LHCN-M2 (cell line): ENCODE data around the gene FAHD2A. TPM values are rescaled to one million over a fixed set of nuclear protein-coding genes. Genes with fewer than 3 reads are reported as not detected.
"Not testable (repeated sequence)": the region's sequence is repeated elsewhere in the genome, so short reads cannot be mapped to it uniquely, and the experiment has no call there.

ENCODE experiments used
- DNase-seq: peaks from one replicate; pipeline ENCODE4 v3.0.0-alpha.2; 2012; ENCODE audit warnings: low read depth
- total RNA-seq: library from RNA; depleted of rRNA; stranded (reverse); fragments of >200 nt; gene quantifications from 2 replicates; pipeline ENCODE4 v1.2.3, GENCODE V29; 2014

FAHD2A gene
- total RNA-seq, 1 experiment from 2014 or later, result 27.1 TPM

DNA sequence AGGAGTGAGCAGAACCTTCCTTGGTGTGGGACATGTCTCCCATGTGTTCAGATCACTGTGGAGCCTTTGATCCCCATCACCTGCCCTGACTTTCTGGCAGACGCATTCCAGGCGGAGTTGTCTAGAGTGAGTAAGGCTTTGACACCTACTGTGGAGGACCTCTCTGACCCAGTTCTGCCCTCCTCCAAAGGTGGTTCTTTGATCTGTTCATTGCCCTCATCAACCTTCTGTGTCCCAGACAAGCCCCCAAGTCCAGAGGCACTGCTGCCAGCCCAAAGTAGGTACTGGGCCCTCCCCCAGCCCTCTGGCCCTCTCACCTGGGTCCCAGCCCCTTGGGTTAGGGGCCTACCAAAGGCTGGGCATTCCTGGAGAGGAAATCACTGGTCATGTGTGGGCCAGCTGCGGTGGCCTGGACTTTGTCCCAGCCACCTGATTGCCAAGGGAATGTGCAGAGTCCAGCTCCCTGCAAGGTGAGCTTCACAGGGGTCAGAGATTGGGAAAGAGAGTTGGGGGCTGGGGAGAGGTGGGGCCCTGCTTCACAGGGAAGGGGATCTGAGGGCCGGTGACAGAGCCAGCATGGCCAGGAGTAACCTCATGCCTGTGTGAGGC, 12.1 kb upstream of the FAHD2A start:
- DNase-seq, result no peak

DNA sequence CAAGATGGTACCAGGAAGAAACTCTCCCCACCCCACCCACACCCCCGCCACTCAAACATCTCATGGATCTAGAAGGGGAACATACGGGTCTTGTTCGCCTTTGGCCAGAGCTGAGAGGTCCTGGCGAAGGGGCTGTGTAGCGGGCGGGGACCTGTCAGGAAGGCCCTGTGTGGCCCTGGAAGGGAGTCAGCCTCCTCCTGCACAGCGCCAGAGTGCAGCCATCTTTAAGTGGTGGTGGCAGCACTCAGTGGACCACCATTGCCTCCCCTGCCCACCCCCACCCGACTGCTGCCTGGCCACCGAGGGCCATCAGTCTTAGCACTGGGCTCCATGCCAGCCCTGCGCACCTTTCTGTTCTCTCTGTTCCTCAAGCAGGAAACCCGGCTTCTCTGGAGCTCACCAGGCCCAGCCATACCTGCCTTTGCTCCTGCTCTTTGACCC, 11.6 kb upstream of the FAHD2A start:
- no peak for DNase-seq

DNA sequence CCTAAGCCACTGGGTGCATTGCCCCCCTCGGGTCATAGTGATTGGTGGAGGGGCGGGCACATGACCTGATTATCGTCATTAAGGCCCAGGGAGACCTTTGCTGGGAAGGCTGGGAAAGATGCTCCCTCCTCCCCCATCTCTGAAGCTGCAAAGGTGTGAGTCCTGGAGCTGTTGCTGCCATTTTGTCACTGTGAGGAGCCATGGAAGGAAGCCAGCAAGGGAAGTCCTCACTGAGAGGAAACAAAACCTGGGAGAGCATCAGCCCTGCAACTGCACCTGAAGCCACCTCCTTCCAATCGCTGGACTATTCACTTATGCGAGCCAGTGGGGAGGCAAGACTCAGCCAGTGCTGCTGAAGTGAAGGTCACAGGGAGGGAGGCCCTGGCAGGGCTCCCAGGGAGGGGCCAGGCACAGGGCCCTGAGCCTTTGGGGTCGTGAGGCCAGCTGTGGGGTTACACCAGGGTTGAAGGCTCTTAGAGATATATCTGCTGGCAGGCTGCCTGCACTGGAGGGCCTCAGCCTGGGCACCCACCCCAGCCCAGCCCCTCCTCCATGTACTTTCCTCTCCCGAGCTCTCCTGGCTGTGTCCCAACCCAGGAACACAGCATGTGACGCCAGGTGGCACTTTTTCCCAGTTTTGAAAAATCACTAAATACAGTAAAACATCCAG, 10.7 kb upstream of the FAHD2A start:
- no peak for DNase-seq

DNA sequence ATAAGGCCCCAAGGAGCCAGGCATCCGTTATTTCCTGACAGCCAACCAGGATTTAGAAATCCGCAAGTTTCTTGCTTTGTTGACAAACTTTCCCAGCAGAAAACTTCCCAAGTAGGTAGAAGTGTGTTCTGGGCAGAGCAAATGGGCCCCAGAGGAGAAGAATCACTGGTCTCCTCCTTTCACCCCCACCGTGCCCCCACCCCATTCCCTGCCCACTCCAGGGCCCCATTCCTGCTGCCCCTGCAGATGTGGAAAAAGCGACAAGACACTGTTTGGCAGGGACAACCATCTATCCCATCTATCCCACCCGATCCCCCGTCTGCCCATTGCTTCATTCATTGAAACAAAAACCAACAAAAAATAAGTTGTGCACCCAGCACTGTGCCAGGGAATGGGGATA, 10.2 kb upstream of the FAHD2A start:
- no peak for DNase-seq

DNA sequence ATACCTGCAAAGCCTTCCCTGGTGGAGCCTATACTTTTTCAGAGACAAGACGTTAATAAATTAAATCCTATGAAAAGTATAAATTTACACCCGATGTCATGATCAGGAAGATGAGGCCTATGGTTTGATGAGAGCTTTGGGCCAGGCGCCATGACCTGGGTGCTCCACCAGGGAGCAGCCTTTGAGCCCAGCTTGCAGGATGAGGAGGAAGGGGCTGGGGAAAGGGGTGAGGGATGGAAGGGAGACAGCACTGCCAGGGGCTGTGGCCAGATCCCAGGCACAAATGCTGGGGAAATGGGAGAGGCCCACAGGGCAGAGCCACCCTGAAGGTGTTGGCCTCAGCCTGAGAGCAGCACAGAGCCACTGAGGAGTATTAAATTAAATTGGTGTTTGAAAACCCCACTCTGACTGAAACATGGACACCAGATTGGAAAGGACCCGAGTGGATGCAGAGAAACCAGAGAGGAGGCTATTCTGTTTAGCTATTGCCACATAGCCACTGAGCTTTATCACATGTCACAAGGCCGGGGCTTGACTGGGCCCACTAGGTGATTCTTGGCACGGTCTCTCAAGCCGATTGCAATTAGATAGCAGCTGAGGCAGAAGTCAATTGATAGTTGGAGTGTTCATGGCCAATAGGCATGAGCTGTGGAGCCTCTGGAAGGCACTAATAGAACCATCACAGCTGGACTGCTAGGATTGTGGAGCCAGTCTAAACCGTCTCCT, 9.6 kb upstream of the FAHD2A start:
- no peak for DNase-seq

DNA sequence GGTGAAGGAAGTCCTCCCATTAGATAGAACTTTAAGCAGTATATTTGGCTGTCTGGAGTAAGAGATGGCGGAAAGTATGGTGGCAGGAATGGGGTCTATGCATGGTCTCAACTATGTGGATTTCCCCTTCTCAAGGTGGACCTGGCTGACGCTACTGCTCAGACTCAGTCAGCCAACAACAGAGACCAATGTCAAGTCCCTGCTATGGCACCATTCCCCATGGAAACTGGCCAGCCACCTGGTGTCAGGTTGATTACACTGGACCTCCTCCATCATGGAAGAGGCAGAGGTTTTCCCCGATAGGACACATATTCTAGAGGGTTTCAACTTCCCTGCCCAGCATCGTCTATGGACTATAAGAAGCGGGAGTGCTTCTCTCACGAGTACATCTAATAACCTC, 8.6 kb upstream of the FAHD2A start:
- DNase-seq, result no peak

DNA sequence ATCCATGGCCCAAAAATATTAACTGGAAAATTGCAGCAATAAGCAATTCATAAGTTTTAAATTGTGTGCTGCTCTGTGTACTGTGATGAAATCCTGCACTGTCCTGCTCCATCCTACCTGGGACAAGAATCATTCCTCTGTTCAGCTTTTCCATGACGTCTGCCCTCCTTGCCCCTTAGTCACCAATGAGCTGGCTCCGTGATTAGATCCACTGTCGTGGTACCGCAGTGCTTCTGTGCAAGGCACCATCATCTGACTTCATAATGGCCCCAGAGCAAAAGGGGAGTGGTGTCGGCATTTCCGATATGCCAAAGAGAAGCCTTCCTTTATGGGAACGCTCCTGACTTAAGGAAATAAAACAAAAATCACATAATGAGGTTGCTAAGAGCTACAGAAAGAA, 3.4 kb upstream of the FAHD2A start:
- DNase-seq, result no peak

DNA sequence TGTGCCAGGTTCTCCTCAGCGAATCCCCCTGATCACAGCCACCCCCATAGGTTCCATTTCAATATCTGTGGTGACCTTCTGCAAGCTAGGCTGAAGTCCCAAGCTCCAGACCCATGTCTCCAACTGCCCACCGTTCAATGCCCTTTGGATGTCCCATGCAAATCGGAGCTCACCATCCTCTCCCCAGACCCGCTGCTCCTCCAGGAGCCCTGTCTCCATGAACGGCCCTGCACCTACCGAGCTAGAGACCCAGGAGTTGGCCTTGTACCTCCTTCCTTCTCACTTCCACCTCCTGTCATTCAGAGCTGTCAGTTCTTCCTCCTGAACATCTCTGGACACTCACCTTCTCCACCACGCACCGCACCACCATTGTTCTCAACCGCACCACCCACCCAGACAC, 1.0 kb upstream of the FAHD2A start:
- no peak for DNase-seq

DNA sequence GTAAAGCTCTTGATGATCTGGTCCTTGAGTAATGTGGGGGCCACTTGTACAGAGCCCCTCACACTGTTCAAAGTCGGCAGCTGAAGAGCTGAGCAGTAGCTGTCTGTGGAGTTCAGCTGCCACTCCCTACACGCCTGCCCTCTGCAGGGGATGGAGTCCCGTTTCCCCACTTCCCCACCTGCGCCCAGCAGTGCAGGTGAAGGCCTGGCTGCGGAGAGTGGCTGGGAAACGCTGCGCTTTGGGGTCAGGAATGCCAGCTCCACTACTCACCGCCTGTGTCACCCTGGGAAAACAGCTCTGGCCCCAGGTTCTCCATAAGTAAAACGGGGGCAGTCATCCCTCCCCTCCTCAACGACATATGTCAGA, 521 bp upstream of the FAHD2A start:
- not testable (repeated sequence) for DNase-seq

DNA sequence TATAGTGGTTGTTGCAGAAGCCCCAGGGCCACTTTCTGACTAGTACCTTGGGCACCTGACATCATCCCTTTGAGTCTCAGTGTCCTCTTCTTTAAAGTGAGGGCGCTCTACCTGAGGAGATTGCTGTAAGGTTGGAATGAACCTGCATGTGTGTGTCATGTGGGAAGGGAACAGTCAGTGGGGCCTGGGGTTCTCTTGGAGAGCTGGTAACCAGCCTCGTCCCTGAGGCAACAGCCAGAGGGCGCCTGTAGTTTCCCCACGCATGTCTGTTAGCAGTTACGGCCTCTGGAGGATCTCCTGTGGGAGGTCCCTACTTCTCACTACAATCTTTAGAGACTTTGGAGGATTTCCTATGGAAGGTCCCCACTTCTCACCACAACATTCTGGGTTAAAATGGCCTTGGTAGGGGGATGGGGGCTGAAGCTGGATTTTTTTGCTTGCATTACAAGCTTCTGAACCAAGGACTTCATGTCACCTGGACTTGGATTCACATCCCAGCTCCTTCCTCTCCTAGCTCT, 755 bp downstream of the FAHD2A start:
- DNase-seq, result peak; percentile 44

DNA sequence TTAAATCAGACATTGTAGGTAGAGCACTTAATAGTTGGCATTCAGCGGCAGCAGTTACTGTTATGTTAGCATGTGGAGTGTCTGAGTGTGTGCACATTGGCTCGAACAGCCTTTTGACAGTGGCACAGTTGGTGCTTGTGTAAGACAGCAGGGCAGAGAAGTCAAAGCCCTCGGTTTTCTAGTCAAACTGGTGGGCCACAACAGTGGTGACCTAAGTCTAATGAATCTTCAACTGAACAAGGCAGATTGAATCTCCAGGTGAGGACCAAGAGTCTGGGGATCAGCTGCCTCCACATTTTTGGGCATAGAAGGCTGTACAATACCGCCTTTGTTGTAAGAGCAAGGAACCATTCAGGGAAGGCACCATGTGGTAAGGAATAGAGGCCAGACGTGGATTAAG, 1.3 kb downstream of the FAHD2A start:
- DNase-seq, result not testable (repeated sequence)

DNA sequence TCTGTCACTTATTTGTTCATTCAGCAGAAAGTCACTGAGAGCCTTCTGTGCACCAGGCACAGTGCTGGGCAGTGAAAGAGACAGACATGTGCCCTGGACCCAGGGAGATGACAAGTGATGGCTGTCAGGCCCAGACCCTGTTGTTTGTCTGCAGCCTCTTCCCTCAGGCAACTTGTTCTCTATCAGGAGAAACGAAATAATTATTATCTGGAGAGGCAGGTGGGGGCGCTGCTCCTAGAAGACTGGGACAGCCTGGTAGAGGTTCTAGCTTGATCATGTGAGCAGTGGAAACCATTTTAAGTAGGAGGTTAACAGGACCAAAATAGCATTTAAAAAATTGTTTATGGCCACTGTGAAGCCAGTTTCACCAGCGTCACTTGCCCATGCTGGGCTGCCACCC, 2.2 kb downstream of the FAHD2A start:
- not testable (repeated sequence) for DNase-seq

DNA sequence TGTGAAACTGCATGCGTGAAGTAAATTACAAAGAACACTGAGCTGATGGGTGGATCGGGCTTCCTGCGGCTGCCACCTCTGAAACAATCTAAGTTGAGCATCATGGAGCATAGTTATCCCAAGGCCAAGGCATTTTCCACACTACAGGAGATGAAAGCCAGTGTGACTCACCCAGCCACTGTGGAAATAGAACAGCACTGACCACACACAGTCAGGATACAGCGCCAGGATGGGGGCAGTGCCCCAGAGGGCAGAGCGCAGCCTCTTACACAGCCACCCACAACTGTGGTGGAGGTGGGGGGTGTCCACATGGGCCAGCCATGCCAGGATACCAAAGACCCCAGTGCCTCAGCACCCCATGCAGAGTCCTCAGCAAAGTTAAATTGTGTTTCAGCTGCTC, 8.7 kb downstream of the FAHD2A start:
- DNase-seq, result peak; percentile 58

DNA sequence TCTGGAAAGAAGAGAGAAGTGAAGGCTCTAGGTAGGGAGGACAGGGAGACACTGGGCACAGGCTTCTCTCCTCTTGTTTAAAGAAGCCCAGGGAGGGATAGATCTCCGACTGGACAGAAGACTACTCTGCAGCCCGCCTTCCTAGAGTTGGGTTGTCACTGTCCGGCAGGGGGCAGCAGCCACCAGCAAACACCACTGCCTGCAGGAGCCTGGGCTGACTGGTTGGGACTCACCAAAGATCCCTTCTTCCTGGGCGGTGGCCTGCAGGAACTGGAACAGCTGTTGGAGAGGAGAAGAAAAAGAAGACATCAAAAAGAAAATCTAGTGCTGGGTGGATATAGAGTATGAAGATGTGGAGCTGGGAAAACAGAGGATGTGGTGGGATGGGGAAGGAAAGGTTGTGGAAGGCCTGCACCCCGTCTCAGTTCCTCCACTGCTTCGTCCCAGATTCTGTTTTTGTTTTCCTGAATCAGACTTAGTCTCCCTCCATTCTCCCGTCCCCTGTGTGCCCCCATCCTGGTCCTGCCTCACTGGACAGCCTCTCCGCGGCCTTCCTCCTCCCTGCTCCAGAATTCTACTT, 11.6 kb downstream of the FAHD2A start:
- DNase-seq, result peak; percentile 87

DNA sequence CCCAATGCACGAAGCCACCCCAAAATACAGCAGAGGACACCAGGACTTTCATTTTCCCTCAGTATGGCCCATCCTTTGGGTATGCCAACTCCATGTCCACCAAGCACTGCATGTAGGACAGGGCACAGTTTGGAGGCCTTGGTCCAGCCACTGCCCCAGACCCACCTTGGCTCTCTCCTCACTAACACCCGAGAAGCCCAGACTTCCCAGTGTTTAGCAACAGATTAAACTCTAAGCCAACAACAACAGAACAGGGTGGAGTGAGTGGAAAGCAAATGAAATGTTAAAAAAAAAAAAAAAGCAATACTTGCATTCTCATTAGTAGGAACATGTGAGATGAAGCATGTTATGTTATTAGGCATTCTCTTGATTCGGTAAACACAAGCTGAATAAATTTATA, 12.6 kb downstream of the FAHD2A start:
- DNase-seq, result not testable (repeated sequence)

DNA sequence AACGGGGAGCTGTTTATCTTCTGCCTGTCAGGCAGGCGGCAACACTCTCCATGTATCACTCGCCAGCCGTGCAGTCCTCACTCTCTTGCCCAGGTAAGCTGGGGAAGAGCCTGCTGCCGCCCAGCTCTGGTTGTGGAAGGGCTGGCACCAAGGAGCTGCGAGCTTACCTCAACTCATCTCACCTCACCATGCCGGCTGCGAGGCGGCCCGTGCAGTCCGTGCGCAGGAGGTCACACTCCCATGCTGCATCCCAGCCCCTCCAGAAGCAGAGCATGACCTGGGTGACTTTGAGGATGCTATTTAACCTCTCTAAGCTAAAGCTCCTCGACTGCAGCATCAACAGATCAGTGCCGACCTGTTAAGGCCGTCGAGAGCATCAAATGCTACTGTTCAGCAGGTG, 13.1 kb downstream of the FAHD2A start:
- not testable (repeated sequence) for DNase-seq

DNA sequence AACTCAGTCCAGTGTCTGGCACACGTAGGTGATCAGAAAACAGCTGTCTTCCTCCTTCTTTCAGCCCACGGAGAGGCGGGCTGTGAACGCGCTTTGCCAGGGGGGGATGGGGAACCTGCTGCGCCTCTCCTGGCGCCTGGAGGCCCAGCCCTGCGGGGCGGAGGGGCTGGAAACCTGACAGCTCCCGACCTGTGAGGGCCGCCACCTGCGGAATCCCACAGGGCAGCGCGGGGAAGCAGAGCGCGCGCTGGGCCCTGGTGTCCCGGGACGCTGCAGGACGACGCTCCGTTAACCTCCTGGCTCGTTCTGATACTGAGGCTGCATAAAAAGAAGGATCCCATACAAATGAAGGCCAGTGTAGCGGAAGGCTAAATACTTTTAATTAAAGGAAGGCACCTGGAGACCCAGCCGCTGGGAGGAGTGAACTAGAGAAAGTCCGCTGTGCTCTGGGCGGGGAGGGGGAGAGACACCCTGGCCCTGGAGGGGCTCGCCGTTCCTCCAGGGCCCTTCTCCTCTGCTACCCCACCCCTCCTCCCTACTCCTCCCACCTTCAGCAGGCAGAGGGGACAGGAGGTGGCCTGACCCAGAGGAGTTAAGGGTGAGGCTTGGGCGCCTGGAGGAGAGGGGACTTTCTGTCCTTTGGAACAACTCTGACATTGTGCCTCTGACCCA, 24.8 kb downstream of the FAHD2A start:
- not testable (repeated sequence) for DNase-seq

DNA sequence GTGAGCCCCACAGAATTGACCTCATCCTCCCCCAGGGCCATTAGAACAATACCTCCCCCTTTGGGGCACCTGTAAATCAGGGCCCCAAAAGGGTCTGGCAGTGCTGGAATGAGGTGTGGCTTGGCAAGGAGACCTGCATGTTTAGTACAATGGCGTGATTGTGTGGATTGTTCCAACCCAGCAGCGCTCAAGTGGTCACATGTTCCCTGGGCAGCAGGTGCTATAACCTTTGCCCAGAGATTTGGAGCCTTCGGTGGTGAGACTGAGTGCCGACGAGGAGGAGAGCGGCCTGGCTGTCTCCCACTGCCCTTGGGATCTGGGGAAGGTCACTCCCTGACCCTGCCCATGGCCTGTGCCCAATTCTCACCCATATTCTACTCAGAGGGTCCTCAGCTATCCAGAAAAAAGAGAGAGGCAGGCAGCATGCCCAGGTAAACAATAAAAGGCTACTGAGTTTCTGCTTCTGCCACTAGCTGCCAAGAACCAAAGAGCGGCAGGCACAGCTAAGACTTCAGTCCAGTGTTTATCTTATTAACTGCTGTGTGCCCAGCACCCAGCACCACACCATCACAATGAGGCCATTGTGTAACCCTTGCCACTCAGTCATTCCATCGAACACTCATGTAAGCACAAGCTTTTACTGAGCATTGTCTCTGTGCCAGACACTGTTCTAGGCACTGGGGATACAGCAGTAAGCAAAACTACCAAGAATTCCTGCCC, 27.4 kb downstream of the FAHD2A start:
- DNase-seq, result not testable (repeated sequence)

DNA sequence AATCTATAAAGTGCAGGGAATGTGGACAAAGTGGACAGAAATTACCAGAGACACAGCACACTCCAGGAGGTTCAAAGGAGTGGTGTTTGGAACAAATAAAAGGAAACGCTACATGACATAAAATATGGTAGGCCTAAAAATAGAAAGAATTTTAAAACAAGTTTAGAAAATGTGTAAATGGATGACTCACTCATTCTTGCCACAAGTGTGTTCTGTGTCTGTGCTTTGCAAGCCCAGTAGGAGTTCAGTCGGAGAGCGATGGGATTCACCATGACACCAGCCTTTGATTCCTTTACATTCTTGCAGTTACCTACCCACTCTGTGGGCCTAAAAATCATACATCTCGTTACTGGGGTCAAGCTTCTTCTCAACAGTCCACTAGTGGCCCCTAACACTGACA, 30.9 kb downstream of the FAHD2A start:
- DNase-seq, result not testable (repeated sequence)

DNA sequence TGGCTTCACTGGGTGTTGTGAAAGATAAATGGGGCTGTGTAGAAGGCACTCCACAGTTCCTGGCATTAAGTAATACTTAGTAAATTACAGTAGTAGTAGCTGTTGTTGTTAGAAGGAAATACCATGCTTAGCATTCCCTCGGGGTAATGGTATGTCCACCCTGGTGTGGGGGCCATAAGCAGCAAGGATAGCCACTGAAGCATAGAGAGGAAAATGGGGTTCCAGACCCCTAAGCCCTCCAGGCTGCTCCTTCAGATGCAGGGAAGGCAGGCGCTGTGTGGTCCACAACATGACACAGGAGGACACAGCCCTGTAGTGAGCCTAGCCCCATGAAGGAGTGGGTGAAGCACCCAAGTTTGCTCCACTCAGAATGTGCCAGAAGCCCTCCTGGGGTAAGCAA, 31.5 kb downstream of the FAHD2A start:
- DNase-seq, result not testable (repeated sequence)

DNA sequence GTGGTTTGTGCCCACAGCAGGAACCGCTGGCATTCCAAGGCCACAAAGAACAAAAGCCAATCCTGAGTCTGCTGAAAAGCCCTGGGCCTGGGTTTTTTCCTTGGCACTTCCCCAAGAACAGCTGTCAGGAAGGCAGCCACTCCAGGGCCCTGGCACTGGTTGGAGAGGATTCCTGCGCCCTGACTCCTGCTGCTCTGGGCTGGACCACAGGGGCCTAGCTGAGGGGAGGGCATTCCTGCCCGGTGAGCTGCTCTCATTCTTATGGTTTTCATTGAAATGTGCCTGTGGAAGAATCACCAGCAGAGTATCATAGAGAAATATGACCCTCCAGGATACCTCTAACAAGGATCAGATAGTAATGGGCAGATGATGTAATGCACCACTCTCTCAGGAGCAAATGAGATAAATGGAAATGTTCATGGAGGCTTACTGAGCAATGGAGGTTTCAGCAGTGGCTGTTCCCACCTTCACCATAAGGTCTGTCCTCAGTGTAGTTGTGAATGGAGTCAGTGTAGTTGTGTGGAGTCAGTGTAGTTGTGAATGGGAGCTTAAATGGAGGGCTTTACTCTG, 32.1 kb downstream of the FAHD2A start:
- DNase-seq, result peak; percentile 81
